Hepatocyte (in vitro differentiated cells): ENCODE results near the gene ACOXL. TPM values are rescaled to one million over a fixed set of nuclear protein-coding genes. Genes with fewer than 3 reads are reported as not detected.

Experiments used
- DNase-seq: peaks from one replicate; pipeline ENCODE4 v3.0.0-alpha.2; 2016; ENCODE audit warnings: low spot score
- H2AFZ ChIP-seq: fragments of 200-600 bp; sonication (generic); 2 replicates; pipeline ENCODE4 v1.6.0; 2016; ENCODE audit warnings: antibody characterized with exemption, mild to moderate bottlenecking
- H3K27ac ChIP-seq: fragments of 200-600 bp; sonication (generic); 2 replicates; pipeline ENCODE4 v1.5.1; 2016; ENCODE audit warnings: mild to moderate bottlenecking
- H3K27me3 ChIP-seq: fragments of 200-600 bp; sonication (generic); 2 replicates; pipeline ENCODE4 v1.6.1; 2016
- H3K36me3 ChIP-seq: fragments of 200-600 bp; sonication (generic); replicated peaks from 2 replicates; pipeline ENCODE4 v1.5.1; 2016; ENCODE audit warnings: low read depth; ENCODE audit not compliant: insufficient read depth
- H3K4me1 ChIP-seq: fragments of 200-600 bp; sonication (generic); 2 replicates; pipeline ENCODE4 v1.5.1; 2016; ENCODE audit warnings: mild to moderate bottlenecking, moderate library complexity; ENCODE audit not compliant: insufficient read depth
- H3K4me2 ChIP-seq: fragments of 200-600 bp; sonication (generic); 2 replicates; pipeline ENCODE4 v1.6.0; 2016
- H3K4me3 ChIP-seq: fragments of 200-600 bp; sonication (generic); 2 replicates; pipeline ENCODE4 v1.5.1; 2016; ENCODE audit warnings: mild to moderate bottlenecking
- H3K79me2 ChIP-seq: fragments of 200-600 bp; sonication (generic); 2 replicates; pipeline ENCODE4 v1.6.0; 2017; ENCODE audit warnings: mild to moderate bottlenecking
- H3K9me2 ChIP-seq: fragments of 200-600 bp; sonication (generic); replicated peaks from 2 replicates; pipeline ENCODE4 v1.6.0; 2017; ENCODE audit warnings: mild to moderate bottlenecking; ENCODE audit not compliant: insufficient read depth
- H3K9me3 ChIP-seq: fragments of 200-600 bp; sonication (generic); 2 replicates; pipeline ENCODE4 v1.5.1; 2016; ENCODE audit warnings: low read depth, mild to moderate bottlenecking
- H4K20me1 ChIP-seq: fragments of 200-600 bp; sonication (generic); 2 replicates; pipeline ENCODE4 v1.6.0; 2016; ENCODE audit warnings: mild to moderate bottlenecking; ENCODE audit not compliant: insufficient read depth, poor library complexity, severe bottlenecking
- EZH2 ChIP-seq: fragments of 200-600 bp; sonication (generic); IDR thresholded peaks from 2 replicates; pipeline ENCODE4 v1.6.1; 2016; ENCODE audit warnings: antibody characterized with exemption, mild to moderate bottlenecking, borderline replicate concordance
- EZH2phosphoT487 ChIP-seq: fragments of 200-600 bp; sonication (generic); IDR thresholded peaks from one replicate; pipeline ENCODE4 v1.6.1; 2018; ENCODE audit warnings: antibody characterized with exemption, mild to moderate bottlenecking, low read depth, moderate library complexity; ENCODE audit not compliant: unreplicated experiment, severe bottlenecking
- WGBS: methylation state at CpG from one replicate; pipeline ENCODE4 v1.1.6; 2016; ENCODE audit warnings: low lambda C conversion rate; ENCODE audit errors: missing lambda C conversion rate; 5-methylcytosine and 5-hydroxymethylcytosine counted together
- polyA plus RNA-seq: library from polyadenylated mRNA; unstranded; fragments of >200 nt; fragmentation: Nextera tagmentation; extraction: Ambion mirVana; gene quantifications from 2 replicates; pipeline ENCODE4 v1.2.1, GENCODE V29; 2016
- total RNA-seq: library from RNA; depleted of rRNA; stranded (reverse); fragments of >200 nt; gene quantifications from 2 replicates; pipeline ENCODE4 v1.2.3, GENCODE V29; 2014
- TF ChIP-seq, protein P1 (sequence below): fragments of 200-600 bp; sonication (generic); IDR thresholded peaks from 2 replicates; pipeline ENCODE4 v1.5.1; 2016; ENCODE audit warnings: antibody characterized with exemption, mild to moderate bottlenecking; ENCODE audit not compliant: poor library complexity

The ACOXL gene
- total and polyA plus RNA-seq, 2 experiments from 2014 or later, result 0.23 to 1.1 TPM

DNA sequence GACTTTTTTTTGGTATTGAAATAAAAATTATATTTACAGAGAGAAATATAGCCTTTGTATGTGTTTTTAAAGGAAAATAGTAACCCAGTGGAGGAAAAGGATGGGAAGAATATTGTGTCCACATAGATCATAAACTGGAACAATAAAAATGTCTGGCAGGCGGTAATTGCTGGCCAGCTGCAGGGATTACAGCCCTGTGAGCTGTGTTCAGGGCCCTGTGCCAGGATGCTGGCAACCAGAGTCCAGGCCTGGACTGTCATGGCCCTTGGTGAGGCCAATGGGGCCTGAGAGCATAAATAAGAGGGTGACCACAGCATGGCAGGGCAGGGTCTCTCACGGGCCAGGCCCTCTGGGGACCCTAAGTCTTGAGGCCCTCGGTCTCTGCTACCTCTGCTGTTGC is 171.2 kb downstream of the ACOXL start:
- DNase-seq, result peak; percentile 11
- Histone ChIP-seq H3K4me1 (no peaks in the 10 kb centered on the region), H3K79me2 (no peaks in the 10 kb centered on the region), H3K9me3 (no peaks in the 10 kb centered on the region), H2AFZ (no peak overlapping the region), H3K27me3 (no peaks in the 10 kb centered on the region), H4K20me1 (no peaks in the 10 kb centered on the region), H3K4me2 (no peak overlapping the region), H3K4me3 (no peak overlapping the region), H3K36me3 (no peaks in the 10 kb centered on the region), H3K27ac (no peak overlapping the region), H3K9me2 (no peaks in the 10 kb centered on the region)
- TF ChIP-seq, protein P1, sequence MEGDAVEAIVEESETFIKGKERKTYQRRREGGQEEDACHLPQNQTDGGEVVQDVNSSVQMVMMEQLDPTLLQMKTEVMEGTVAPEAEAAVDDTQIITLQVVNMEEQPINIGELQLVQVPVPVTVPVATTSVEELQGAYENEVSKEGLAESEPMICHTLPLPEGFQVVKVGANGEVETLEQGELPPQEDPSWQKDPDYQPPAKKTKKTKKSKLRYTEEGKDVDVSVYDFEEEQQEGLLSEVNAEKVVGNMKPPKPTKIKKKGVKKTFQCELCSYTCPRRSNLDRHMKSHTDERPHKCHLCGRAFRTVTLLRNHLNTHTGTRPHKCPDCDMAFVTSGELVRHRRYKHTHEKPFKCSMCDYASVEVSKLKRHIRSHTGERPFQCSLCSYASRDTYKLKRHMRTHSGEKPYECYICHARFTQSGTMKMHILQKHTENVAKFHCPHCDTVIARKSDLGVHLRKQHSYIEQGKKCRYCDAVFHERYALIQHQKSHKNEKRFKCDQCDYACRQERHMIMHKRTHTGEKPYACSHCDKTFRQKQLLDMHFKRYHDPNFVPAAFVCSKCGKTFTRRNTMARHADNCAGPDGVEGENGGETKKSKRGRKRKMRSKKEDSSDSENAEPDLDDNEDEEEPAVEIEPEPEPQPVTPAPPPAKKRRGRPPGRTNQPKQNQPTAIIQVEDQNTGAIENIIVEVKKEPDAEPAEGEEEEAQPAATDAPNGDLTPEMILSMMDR, result no peak
- TF ChIP-seq EZH2 (no peak), EZH2phosphoT487 (no peak)
- 85% methylated on average over 3 of the region's 3 CpGs for WGBS

DNA sequence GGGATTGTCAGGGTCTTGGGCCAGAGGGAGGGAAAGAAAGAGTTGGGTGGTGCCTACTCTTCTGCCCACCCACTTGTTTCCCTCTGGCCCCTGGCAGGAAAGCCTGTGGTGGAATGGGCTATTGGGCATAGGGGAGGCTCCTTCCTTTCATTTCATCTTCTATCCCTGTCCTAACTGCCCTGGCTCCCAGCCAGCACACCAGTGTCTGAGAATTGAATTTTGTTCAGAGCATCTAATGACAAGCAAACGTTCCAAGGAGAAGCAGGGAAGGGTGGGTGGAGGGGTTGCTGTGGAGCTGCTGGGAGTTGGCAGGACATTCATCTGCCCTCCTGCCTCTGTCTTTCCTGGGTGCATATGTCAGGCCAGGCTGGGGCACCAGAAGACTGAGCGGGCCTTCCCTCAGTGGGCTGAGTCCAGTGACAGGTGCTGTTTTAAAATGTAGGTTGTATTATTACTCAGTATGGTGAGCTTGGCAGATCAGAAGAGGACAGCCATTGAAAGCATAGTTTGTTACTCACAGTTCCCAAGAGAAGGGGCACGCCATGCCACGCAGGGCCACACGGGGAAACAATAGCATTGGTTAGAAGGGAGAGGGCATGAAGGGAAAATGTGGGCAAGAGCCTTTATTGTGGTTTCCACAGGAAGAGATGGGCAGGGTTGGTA is 171.9 kb downstream of the ACOXL start:
- Histone ChIP-seq H4K20me1 (no peaks in the 10 kb centered on the region), H3K79me2 (no peaks in the 10 kb centered on the region), H3K4me1 (no peaks in the 10 kb centered on the region), H3K36me3 (no peaks in the 10 kb centered on the region), H3K4me3 (no peak overlapping the region), H3K9me3 (no peaks in the 10 kb centered on the region), H3K4me2 (no peak overlapping the region), H3K27ac (no peak overlapping the region), H2AFZ (no peak overlapping the region), H3K27me3 (no peaks in the 10 kb centered on the region), H3K9me2 (no peaks in the 10 kb centered on the region)
- TF ChIP-seq, protein P1, result no peak
- TF ChIP-seq EZH2phosphoT487, result no peak
- no peak for TF ChIP-seq EZH2
- WGBS, result 89% methylated on average over 5 of the region's 5 CpGs
- no peak for DNase-seq

DNA sequence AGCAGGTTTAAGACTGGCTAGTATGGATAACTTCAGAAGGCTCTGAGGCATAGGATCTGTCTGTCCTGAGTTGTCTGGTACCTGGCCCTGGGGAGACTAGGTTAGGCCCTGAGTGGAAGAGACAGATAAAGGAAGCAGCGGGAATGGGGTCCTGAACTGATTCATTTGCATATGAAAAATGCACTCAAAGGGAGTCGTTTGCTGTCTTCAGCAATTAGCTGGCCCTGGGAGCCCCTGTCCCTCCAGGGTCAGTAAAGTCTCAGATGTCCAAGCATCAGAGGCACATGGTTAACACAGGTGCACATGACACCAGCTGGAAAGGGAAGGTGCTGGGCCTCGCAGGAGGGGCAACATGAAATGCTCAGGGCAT is 172.4 kb downstream of the ACOXL start:
- WGBS, result 74% methylated on average over 3 of the region's 3 CpGs
- DNase-seq, result no peak
- H3K4me2 ChIP-seq, result no peak overlapping the region
- H3K9me2 ChIP-seq, result no peaks in the 10 kb centered on the region
- H3K79me2 ChIP-seq, result no peaks in the 10 kb centered on the region
- no peak overlapping the region for H2AFZ ChIP-seq
- no peak overlapping the region for H3K27ac ChIP-seq
- H3K4me3 ChIP-seq, result no peak overlapping the region
- H3K4me1 ChIP-seq, result no peaks in the 10 kb centered on the region
- H3K9me3 ChIP-seq, result no peaks in the 10 kb centered on the region
- no peak for TF ChIP-seq EZH2
- TF ChIP-seq EZH2phosphoT487, result no peak
- TF ChIP-seq, protein P1, result no peak
- H3K27me3 ChIP-seq, result no peaks in the 10 kb centered on the region
- H3K36me3 ChIP-seq, result no peaks in the 10 kb centered on the region
- no peaks in the 10 kb centered on the region for H4K20me1 ChIP-seq

DNA sequence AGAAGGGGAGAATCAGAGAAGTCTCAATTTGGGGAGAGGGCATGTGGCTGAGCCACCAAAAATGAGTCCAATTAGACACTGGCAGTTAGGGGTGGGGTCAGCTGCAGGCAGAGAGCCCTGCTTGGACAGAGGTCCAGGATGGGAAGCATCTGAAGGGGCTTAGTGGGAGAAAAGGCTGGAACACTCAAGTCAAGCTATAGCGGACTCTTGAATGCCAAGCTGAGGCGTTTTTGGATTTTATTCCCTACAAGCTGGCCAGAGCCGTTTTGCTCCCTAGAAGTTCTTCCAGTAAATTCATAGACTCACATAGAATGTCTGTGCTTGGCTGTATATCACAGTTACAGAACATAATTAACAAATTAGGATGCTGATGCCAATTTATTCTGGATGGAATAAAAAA is 172.8 kb downstream of the ACOXL start:
- Histone ChIP-seq H3K9me3 (no peaks in the 10 kb centered on the region), H3K9me2 (no peaks in the 10 kb centered on the region)

More for the DNA sequence above, 172.8 kb downstream of the ACOXL start:
- Histone ChIP-seq H2AFZ (no peak overlapping the region), H3K27ac (no peak overlapping the region), H3K4me1 (no peaks in the 10 kb centered on the region), H3K4me3 (no peak overlapping the region), H3K27me3 (no peaks in the 10 kb centered on the region), H4K20me1 (no peaks in the 10 kb centered on the region), H3K79me2 (no peaks in the 10 kb centered on the region), H3K36me3 (no peaks in the 10 kb centered on the region), H3K4me2 (no peak overlapping the region)
- TF ChIP-seq EZH2phosphoT487 (no peak), EZH2 (no peak)
- TF ChIP-seq, protein P1, result no peak
- WGBS, result 89% methylated on average over 3 of the region's 3 CpGs
- DNase-seq, result no peak
